Liver (tissue), 9 donors: ENCODE results near the gene GHITM. TPM values are rescaled to one million over a fixed set of nuclear protein-coding genes. Genes with fewer than 3 reads are reported as not detected.

ENCODE experiments used
- DNase-seq: peaks from one replicate; pipeline ENCODE4 v3.0.0-alpha.2; 2017; ENCODE audit warnings: low spot score
- H3K27ac ChIP-seq, 2 donors: one replicate each; pipeline ENCODE4 v1.7.0; 2013; ENCODE audit warnings: inconsistent platforms in 2 of 2, low read length in 2 of 2, control low read depth in 1 of 2, low read depth in 1 of 2, mild to moderate bottlenecking in 1 of 2
- H3K27me3 ChIP-seq, 4 donors: one replicate each; pipeline versions ENCODE4 v1.6.1 to v1.7.0; 2013; ENCODE audit warnings: low read length in 3 of 4, inconsistent platforms in 1 of 4, mild to moderate bottlenecking in 1 of 4, moderate library complexity in 1 of 4; ENCODE audit not compliant: control insufficient read depth in 4 of 4, insufficient read depth in 4 of 4
- H3K36me3 ChIP-seq, 4 donors: one replicate each; pipeline versions ENCODE4 v1.6.1 to v1.7.0; 2013; ENCODE audit warnings: low read length in 3 of 4, mild to moderate bottlenecking in 3 of 4, low read depth in 1 of 4, moderate library complexity in 1 of 4; ENCODE audit not compliant: control insufficient read depth in 4 of 4, insufficient read depth in 3 of 4
- H3K4me1 ChIP-seq, 4 donors: one replicate each; pipeline versions ENCODE4 v1.6.1 to v1.7.0; 2013; ENCODE audit warnings: low read length in 3 of 4, mild to moderate bottlenecking in 3 of 4, moderate library complexity in 1 of 4; ENCODE audit not compliant: control insufficient read depth in 4 of 4, insufficient read depth in 4 of 4
- H3K4me3 ChIP-seq, 3 donors: one replicate each; pipeline versions ENCODE4 v1.6.1 to v1.7.0; 2013; ENCODE audit warnings: low read length in 3 of 3, control low read depth in 1 of 3, low read depth in 1 of 3, mild to moderate bottlenecking in 1 of 3
- H3K9ac ChIP-seq, 2 donors: one replicate each; pipeline ENCODE4 v1.7.0; 2013; ENCODE audit warnings: low read length in 2 of 2, mild to moderate bottlenecking in 2 of 2, moderate library complexity in 2 of 2, control low read depth in 1 of 2, low read depth in 1 of 2
- H3K9me3 ChIP-seq, 4 donors: one replicate each; pipeline versions ENCODE4 v1.6.1 to v1.7.0; 2013; ENCODE audit warnings: low read length in 3 of 4; ENCODE audit not compliant: control insufficient read depth in 4 of 4
- ATF3 ChIP-seq: IDR thresholded peaks from 2 replicates; pipeline ENCODE4 v1.6.1; 2016; ENCODE audit warnings: antibody characterized with exemption
- EGR1 ChIP-seq, 2 donors: IDR thresholded peaks; 2 replicates each; pipeline ENCODE4 v1.6.1; 2016 to 2018; ENCODE audit warnings: antibody characterized with exemption in 2 of 2, low read depth in 2 of 2
- FOXA1 ChIP-seq: IDR thresholded peaks from 2 replicates; pipeline ENCODE4 v1.6.1; 2016; ENCODE audit warnings: antibody characterized with exemption
- FOXA2 ChIP-seq: IDR thresholded peaks from 2 replicates; pipeline ENCODE4 v1.6.1; 2016; ENCODE audit warnings: antibody characterized with exemption
- GABPA ChIP-seq, 2 donors: IDR thresholded peaks in 1 of 2; conservative IDR thresholded peaks in 1 of 2; 2 replicates each; pipeline ENCODE4 v1.6.1; 2016; ENCODE audit warnings: antibody characterized with exemption in 2 of 2, mild to moderate bottlenecking in 1 of 2, moderate library complexity in 1 of 2
- HNF4A ChIP-seq, 2 donors: conservative IDR thresholded peaks; 2 replicates each; pipeline ENCODE4 v1.6.1; 2016; ENCODE audit warnings: antibody characterized with exemption in 2 of 2, mild to moderate bottlenecking in 2 of 2
- HNF4G ChIP-seq: IDR thresholded peaks from 2 replicates; pipeline ENCODE4 v1.6.1; 2016; ENCODE audit warnings: antibody characterized with exemption
- JUND ChIP-seq, 2 donors: IDR thresholded peaks; 2 replicates each; pipeline ENCODE4 v1.6.1; 2016; ENCODE audit warnings: antibody characterized with exemption in 2 of 2
- MAX ChIP-seq: IDR thresholded peaks from 2 replicates; pipeline ENCODE4 v1.6.1; 2016; ENCODE audit warnings: antibody characterized with exemption
- NR2F2 ChIP-seq: IDR thresholded peaks from 2 replicates; pipeline ENCODE4 v1.6.1; 2016; ENCODE audit warnings: antibody characterized with exemption
- RAD21 ChIP-seq, 2 donors: IDR thresholded peaks; 2 replicates each; pipeline ENCODE4 v1.6.1; 2016; ENCODE audit warnings: antibody characterized with exemption in 2 of 2, mild to moderate bottlenecking in 2 of 2
- RXRA ChIP-seq, 2 donors: IDR thresholded peaks; 2 replicates each; pipeline ENCODE4 v1.6.1; 2017 to 2018; ENCODE audit warnings: antibody characterized with exemption in 2 of 2, mild to moderate bottlenecking in 1 of 2
- SP1 ChIP-seq: IDR thresholded peaks from 2 replicates; pipeline ENCODE4 v1.6.1; 2018; ENCODE audit warnings: antibody characterized with exemption, mild to moderate bottlenecking
- YY1 ChIP-seq: IDR thresholded peaks from 2 replicates; pipeline ENCODE4 v1.6.1; 2016; ENCODE audit warnings: antibody characterized with exemption, mild to moderate bottlenecking
- ZBTB33 ChIP-seq: IDR thresholded peaks from 2 replicates; pipeline ENCODE4 v1.6.1; 2016; ENCODE audit warnings: antibody characterized with exemption
- WGBS: extraction: QIAGEN DNeasy Blood & Tissue Kit; methylation state at CpG from one replicate; pipeline ENCODE4 v1.1.7; 2013; 5-methylcytosine and 5-hydroxymethylcytosine counted together
- polyA plus RNA-seq, 2 donors: library from polyadenylated mRNA; stranded (reverse) in 1 of 2; unstranded in 1 of 2; fragments of 200-250 nt in 1 of 2; fragments of >200 nt in 1 of 2; fragmentation: Nextera tagmentation in 1 of 2; extraction: Ambion mirVana in 1 of 2; gene quantifications; one replicate each; pipeline versions ENCODE4 v1.2.1 to v1.2.3, GENCODE V29; 2013 to 2015
- total RNA-seq, 2 donors: library from RNA; depleted of rRNA; stranded (reverse); fragments of >200 nt; gene quantifications; one replicate each; pipeline ENCODE4 v1.2.3, GENCODE V29; 2014
- TF ChIP-seq, protein P1 (sequence below): fragments of 150-350 bp; IDR thresholded peaks from 2 replicates; pipeline ENCODE4 v1.5.1; 2017; ENCODE audit warnings: improper control_type of control experiment, low read depth, low read length; ENCODE audit not compliant: missing input control
- TF ChIP-seq, protein P2 (sequence below): IDR thresholded peaks from 2 replicates; pipeline ENCODE4 v1.6.1; 2016; ENCODE audit warnings: antibody characterized with exemption, mild to moderate bottlenecking
- donor health status: healthy.
- donor health status: healthy.
- donor health status: healthy.
- donor health status: healthy.
- donor health status: healthy.

GHITM gene
- total and polyA plus RNA-seq, 4 donors: 156 to 252 (median 194) TPM

- no peak for TF ChIP-seq HNF4A (conservative IDR thresholded peaks at IDR 0.05)
- no peak for TF ChIP-seq RAD21 (IDR thresholded peaks at IDR 0.05)
- no peak for TF ChIP-seq YY1
- no peak for TF ChIP-seq FOXA2
- no peak for TF ChIP-seq ZBTB33
- TF ChIP-seq JUND (IDR thresholded peaks at IDR 0.05): no peak
- TF ChIP-seq, protein P1, sequence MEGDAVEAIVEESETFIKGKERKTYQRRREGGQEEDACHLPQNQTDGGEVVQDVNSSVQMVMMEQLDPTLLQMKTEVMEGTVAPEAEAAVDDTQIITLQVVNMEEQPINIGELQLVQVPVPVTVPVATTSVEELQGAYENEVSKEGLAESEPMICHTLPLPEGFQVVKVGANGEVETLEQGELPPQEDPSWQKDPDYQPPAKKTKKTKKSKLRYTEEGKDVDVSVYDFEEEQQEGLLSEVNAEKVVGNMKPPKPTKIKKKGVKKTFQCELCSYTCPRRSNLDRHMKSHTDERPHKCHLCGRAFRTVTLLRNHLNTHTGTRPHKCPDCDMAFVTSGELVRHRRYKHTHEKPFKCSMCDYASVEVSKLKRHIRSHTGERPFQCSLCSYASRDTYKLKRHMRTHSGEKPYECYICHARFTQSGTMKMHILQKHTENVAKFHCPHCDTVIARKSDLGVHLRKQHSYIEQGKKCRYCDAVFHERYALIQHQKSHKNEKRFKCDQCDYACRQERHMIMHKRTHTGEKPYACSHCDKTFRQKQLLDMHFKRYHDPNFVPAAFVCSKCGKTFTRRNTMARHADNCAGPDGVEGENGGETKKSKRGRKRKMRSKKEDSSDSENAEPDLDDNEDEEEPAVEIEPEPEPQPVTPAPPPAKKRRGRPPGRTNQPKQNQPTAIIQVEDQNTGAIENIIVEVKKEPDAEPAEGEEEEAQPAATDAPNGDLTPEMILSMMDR: no peak
- TF ChIP-seq GABPA (IDR thresholded peaks at IDR 0.05 in 1 of 2, conservative IDR thresholded peaks at IDR 0.05 in 1 of 2): no peak
- TF ChIP-seq, protein P2, sequence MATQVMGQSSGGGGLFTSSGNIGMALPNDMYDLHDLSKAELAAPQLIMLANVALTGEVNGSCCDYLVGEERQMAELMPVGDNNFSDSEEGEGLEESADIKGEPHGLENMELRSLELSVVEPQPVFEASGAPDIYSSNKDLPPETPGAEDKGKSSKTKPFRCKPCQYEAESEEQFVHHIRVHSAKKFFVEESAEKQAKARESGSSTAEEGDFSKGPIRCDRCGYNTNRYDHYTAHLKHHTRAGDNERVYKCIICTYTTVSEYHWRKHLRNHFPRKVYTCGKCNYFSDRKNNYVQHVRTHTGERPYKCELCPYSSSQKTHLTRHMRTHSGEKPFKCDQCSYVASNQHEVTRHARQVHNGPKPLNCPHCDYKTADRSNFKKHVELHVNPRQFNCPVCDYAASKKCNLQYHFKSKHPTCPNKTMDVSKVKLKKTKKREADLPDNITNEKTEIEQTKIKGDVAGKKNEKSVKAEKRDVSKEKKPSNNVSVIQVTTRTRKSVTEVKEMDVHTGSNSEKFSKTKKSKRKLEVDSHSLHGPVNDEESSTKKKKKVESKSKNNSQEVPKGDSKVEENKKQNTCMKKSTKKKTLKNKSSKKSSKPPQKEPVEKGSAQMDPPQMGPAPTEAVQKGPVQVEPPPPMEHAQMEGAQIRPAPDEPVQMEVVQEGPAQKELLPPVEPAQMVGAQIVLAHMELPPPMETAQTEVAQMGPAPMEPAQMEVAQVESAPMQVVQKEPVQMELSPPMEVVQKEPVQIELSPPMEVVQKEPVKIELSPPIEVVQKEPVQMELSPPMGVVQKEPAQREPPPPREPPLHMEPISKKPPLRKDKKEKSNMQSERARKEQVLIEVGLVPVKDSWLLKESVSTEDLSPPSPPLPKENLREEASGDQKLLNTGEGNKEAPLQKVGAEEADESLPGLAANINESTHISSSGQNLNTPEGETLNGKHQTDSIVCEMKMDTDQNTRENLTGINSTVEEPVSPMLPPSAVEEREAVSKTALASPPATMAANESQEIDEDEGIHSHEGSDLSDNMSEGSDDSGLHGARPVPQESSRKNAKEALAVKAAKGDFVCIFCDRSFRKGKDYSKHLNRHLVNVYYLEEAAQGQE: no peak
- DNase-seq: no peak
Measured at GRCh38 chr10:84193846-84194423, 54.6 kb downstream of the GHITM start.

DNA sequence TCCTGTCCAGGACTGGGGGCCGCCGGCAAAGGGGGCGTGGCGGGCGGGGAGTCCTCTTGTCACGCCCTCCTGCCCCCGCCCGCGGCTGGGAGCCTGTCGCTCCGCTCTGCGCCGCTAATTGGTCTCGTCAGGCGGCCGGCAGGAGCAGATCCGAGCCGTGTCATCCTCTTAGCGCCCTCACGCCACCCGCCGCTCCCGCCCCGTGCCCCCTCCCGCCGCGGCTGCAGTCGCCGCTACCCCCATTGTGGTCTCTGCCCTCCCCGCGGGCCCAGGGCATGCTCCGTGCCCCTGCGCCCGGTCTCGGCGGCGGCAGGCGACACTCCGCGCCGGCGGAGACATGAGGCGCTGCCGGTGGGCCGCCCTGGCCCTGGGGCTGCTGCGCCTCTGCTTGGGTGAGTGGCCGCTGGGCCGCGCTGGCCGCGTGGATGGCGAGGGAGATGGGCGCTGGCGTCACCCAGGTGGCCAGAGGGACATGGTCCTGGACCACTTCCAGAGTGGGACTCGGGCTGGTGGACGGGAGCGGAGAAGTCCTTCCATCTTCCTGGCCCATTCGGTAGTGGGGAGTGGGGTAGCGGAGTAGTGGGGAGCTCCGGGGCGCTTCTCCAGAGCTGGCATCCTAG, 55.2 kb downstream of the GHITM start, which contains the start of gene CDHR1:
TSS of gene CDHR1 (plus strand) at position 114 of the 620 bp plus-strand sequence. CDS start at position 338, 224 bp downstream.
- Histone ChIP-seq H3K9ac (no peak within 1 kb of the TSS), H3K27ac (no peak within 1 kb of the TSS), H3K36me3 (no peaks in the 10 kb centered on the region), H3K9me3 (no peaks in the 10 kb centered on the region), H3K4me1 (peaks cover 4 to 13% (median 7%) of the 10 kb centered on the region in 4 donors), H3K27me3 (peaks cover 0 to 11% (median 7%) of the 10 kb centered on the region in 4 donors), H3K4me3 (peak within 1 kb of the TSS in 2 of 3 donors; percentile 8 to 53)
- TF ChIP-seq ATF3 (no peak), ZBTB33 (no peak), SP1 (no peak), NR2F2 (no peak), JUND (IDR thresholded peaks at IDR 0.05) (no peak), RXRA (IDR thresholded peaks at IDR 0.05) (no peak), HNF4G (no peak), EGR1 (IDR thresholded peaks at IDR 0.05; ENCODE audit: low read depth in 2 of 2) (no peak), GABPA (IDR thresholded peaks at IDR 0.05 in 1 of 2, conservative IDR thresholded peaks at IDR 0.05 in 1 of 2) (no peak), FOXA1 (no peak), MAX (no peak), FOXA2 (no peak)
- WGBS: 2% methylated on average over 61 of the region's 61 CpGs
- DNase-seq: no peak

More at GRCh38 chr10:84193846-84194423, 54.6 kb downstream of the GHITM start:
- H3K4me1 ChIP-seq: peaks cover 4 to 13% (median 7%) of the 10 kb centered on the region in 4 donors
- H3K27ac ChIP-seq: no peak overlapping the region
- H3K9ac ChIP-seq: no peak overlapping the region
- H3K4me3 ChIP-seq: peak overlapping the region in 1 of 3 donors; percentile 53
- peaks cover 0 to 11% (median 7%) of the 10 kb centered on the region in 4 donors for H3K27me3 ChIP-seq
- H3K9me3 ChIP-seq: no peaks in the 10 kb centered on the region
- no peaks in the 10 kb centered on the region for H3K36me3 ChIP-seq
- 43% methylated on average over 5 of the region's 5 CpGs for WGBS
